SKM-1 treated with dmso at 0.1 percent for 144 hours (cell line): ENCODE results near the gene CDC45.
"Not testable (repeated sequence)": the region's sequence is repeated elsewhere in the genome, so short reads cannot be mapped to it uniquely, and the experiment has no call there.

Source experiments
- DNase-seq: peaks from one replicate; lab custom pipeline; 2025; ENCODE audit not compliant: unreplicated experiment; lab: John Stamatoyannopoulos, UW

Gene CDC45

GRCh38 chr22:19479355-19480172 lies at the start of gene CDC45:
TSS of gene CDC45 (plus strand) at chr22:19479920. CDS start at chr22:19479969, 49 bp downstream.
- DNase-seq: peak; percentile 98

- DNase-seq: peak; percentile 63
Measured at GRCh38 chr22:19429950-19430889, 49.5 kb upstream of the CDC45 start.

GRCh38 chr22:19430890-19431541 lies 48.7 kb upstream of the CDC45 start:
- no peak for DNase-seq

DNA sequence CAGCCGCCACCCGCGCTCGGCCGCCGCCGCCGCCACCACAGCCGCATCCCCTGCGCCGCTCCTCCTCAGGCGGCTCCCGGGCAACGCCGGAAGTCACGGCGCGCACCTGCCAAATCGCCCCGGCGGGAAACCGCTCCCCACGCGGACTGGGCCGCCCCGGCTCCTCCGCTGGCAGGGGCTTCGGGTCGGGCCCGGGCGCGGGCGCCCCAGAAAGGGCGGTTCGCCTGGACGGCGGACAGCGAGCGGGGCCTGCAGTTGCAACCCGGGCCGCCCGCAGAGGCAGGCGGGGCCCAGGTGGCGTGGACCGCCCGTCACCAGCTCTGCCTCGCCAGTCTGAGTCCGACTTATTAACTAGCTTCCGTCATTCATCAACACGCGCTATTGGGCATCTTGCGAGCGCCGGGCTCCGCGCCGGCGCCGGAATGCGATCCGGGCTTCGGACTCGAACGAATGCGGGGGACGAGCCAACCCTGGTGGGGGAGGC lies 48.0 kb upstream of the CDC45 start, which contains the start of gene HIRA:
TSS of gene HIRA (minus strand) at position 85 of the 484 bp plus-strand sequence. CDS start 257 bp downstream, outside the sequence.
- peak; percentile 38 for DNase-seq

- DNase-seq: peak; percentile 88
Measured at GRCh38 chr22:19432133-19432851, 47.4 kb upstream of the CDC45 start, which contains the start of gene MRPL40. TSS of gene MRPL40 (plus strand) at chr22:19432545. CDS start at chr22:19432555, 10 bp downstream.

DNA sequence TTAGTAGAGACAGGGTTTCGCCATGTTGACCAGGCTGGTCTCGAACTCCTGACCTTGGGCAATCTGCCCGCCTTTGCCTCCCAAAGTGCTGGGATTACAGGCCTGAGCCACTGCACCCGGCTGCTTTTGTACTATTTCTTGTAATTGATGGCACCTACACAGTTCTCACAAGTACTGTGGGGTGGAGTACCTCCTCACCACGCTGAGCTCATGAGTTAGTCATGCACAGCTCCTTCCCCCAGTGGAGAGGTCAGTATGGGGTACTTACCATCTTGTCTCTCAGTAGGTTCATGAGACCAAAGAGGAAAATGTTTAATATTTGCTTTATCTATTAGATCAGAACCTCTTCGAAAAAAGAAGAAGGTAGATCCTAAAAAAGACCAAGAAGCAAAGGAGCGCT lies 45.3 kb upstream of the CDC45 start:
- DNase-seq: no peak

DNA sequence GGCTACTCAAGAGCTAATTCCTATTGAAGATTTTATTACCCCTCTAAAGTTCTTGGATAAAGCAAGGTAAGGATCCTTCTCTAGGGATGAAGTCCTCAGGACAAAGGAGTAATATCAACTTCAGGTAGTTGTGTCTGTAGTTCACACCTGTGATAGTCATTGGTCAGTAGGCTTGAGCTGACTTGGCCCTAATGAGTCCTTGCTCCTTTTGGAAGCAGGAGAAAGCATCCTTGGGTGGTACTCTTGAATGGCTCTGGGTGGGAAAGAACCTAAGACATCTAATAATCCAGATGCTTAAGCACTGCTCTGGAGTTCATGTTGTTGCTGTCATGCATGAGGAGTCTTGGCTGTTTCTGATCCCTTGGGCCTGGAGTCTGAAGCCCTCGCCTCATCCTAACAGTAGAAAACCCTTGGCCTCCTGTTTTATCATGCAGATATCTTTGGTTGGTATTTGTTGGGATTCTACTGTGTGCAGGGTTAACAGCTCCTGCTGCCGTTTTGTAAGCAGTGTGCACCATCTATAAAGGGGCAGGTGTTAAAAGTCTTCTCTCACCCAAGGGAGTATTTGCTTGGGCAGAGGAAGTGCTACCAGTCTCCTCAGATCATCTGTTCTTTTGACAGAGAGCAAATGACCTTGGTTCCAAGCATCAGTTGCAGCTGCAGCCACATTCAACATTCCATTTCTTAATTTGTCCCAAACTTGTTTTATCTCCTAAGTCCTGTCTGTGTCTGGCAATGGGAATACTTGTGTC lies 44.7 kb upstream of the CDC45 start:
- no peak for DNase-seq

DNA sequence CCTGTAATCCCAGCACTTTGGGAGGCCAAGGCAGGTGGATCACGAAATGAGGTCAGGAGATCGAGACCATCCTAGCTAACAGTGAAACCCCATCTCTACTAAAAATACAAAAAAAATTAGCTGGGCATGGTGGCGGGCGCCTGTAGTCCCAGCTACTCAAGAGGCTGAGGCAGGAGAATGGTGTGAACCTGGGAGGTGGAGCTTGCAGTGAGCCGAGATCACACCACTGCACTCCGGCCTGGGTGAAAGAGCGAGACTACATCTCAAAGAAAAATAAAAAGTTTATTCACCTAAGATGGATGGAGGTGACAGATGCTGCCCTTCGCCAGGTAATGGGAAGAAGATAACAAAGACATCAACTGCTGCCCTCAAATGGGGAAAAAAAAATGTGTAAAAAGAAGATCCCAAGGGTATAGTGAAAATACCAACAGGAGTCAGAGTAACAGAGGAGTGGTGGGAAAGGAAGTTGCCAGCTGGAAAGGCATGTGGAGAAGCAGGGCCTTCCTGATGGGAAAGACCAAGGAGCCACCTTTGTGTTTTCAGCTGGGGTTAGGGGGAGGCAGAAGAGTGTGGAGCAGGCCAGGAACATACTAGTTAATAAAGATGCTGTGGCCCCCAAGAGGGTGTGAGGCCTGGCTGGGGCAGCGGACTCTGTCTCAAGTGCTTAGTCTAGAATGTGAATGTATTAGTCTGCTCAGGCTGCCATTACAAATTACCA lies 43.1 kb upstream of the CDC45 start:
- not testable (repeated sequence) for DNase-seq

DNA sequence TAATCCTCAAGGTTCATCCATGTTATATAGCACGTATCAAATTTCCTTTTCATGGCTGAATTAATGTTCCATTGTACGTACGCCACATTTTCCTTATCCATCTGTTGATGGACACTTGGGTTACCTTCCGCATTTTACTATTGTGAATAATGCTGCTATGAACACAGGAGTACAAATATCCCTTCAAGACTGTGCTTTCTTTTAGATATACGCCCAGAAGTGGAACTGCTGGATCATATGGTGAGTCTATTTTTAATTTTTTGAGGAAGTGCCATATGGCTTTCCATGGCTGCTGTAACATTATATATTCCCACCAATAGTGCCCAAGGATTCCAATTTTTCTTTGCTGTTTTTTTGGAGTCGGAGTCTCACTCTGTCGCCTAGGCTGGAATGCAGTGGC lies 41.4 kb upstream of the CDC45 start:
- DNase-seq: no peak

- no peak for DNase-seq
Measured at GRCh38 chr22:19440411-19441195, 39.1 kb upstream of the CDC45 start.

DNA sequence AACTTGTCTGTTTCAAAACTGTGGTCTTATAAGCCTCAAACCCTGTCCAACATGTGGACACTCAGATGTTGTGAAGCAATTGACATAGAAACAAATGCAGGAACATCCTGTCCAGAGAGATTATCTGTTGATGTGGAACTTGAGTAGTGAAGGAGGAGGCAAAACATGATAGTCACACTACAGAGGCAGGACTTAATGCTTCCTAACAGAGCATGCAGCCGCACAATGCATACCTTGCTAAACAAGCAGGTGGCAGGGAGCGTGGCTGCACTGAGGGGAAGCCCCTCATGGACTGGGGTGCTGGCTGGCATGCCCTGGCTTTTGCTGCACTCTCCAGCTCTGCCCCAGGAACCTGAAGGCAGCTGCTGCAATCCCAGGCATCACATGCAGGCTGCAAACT lies 37.6 kb upstream of the CDC45 start:
- no peak for DNase-seq

DNA sequence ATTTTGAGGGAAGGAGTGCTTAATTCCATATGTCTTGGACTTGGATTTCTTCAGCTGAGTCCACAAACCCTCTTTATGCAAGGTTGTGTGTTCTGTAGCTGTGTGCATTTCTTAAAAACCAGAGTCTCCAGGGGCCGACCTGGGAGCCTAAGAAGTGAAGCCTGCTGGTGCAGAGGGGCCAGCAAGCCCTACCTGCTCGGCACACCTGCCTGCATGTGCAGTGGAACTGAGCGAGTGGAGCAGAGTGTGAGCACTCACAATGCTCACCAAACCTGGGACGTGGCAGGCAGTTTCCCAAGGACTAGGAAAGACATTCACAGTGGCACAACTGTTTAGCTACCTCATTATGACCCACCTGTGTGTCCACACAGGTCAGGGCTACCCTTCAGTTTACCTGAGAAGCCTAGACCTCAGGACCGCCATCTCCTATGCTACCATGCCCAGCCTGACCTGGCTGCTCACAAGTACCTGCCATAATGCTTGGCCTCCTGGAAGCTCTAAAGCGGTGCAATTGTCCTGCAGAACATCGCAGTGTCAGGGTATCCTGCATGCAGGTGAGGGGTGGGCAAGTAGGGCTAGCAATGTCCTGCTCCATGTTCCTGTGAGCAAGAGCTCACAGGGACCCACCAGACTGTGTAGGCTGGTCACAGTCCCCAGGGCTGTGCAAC lies 36.0 kb upstream of the CDC45 start:
- no peak for DNase-seq

- not testable (repeated sequence) for DNase-seq
Measured at GRCh38 chr22:19445279-19445982, 34.3 kb upstream of the CDC45 start.

DNA sequence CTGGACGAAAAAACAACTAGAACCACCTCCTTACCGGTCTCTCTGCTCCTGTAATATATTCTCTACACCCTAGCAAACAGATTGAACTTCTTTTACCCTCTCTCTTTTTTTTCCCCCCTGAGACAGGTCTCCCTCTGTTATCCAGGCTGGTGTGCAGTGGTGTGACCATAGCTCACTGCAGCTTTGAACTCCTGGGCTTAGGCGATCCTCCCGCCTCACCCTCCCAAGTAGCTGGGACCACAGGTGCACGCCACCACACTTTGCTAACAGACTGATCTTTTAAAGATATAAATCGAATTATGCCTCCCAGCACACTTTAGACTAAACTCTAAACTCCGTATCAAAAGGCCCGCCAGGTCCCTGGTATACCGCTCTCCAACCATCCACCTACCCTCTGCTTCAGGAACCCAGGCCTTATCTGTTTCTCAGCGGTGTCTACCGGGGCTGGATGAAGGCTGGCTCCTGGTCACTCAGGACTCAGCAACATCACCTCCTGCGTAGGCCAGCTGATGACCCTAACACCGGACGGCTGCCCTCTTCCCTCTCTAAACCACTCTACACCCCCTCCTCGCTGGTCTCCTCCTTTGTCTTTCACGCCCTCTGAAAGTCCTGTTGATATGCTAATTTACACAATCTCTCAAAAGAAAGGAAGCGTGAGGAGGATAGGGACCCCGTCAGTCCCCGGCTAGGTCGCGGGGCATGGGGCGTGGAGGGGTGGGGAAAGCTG lies 33.0 kb upstream of the CDC45 start:
- DNase-seq: no peak

DNA sequence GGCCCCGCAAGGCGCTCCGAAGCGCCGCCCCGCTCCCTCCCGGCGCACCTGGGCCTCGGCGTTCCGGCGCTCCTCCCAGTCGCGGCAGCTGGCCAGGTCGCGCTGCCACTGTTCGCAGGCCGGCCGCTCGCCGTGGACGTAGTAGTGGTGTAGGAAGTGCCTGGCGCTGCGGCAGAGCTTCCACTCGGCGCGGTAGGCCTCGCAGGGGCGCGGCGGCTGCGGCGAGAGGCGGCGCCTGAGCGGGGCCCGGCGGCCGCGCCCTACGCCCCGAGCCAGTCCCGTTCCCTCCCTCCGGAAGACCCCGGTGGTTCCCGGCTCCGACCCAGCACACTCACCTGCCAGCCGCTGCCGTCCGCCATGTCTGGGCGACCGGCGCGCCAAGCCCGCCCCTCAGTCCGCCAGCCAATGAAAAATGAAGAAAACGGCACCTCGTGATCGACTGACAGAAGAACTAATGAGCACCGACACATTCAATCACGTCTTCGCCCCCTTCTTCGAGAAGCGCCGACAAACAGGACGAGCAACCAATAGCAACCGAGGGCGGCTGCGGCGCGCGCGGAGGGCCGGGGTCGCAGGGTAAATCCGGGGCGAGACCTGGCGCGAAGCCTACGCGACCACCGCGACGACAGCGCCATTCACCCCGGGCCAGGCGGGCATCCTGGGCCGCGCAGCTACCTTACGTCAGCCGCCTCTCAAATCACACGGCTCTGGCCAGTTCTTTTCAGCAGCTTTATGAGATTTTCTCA lies 32.2 kb upstream of the CDC45 start, which contains the start of gene C22orf39:
TSS of gene C22orf39 (minus strand) at position 382 of the 746 bp plus-strand sequence. CDS start at position 359, 23 bp downstream.
- peak; percentile 90 for DNase-seq
